IMR-90 (cell line): ENCODE data around the gene ATP10A. TPM values are rescaled to one million over a fixed set of nuclear protein-coding genes. Genes with fewer than 3 reads are reported as not detected.

Source experiments
- ATAC-seq: fragments of 200-7000 bp; cut with Tn5 transposase; 2 replicates; pipeline ENCODE4 v1.9.1; 2020; ENCODE audit warnings: low read depth, mild to moderate bottlenecking, moderate library complexity
- BruUV-seq: library from RNA; stranded (reverse); fragments of 400-500 nt; replicated peaks from 2 replicates; lab custom pipeline; 2021; lab: Mats Ljungman, UMichigan
- CTCF ChIA-PET: fragments of 300-600 bp; formaldehyde crosslinking; extraction: SDS; loops from one replicate; lab custom pipeline; 2021; ENCODE audit warnings: antibody characterized with exemption; lab: Yijun Ruan, JAX
- POLR2A ChIA-PET: fragments of 300-600 bp; sonication (Branson Sonifier 250); formaldehyde crosslinking; loops from one replicate; lab custom pipeline; 2022; ENCODE audit warnings: antibody characterized with exemption; ENCODE audit not compliant: unreplicated experiment; lab: Charles Lee
- DNase-seq: peaks from one replicate; pipeline ENCODE4 v3.0.0; 2013
- H2AFZ ChIP-seq: replicated peaks from 2 replicates; pipeline ENCODE3; 2013; ENCODE audit warnings: low read length, mild to moderate bottlenecking; ENCODE audit not compliant: poor library complexity
- H2AK5ac ChIP-seq: 2 replicates; pipeline ENCODE4 v1.6.1; 2013; ENCODE audit warnings: low read depth, low read length, inconsistent platforms
- H2AK9ac ChIP-seq: replicated peaks from 2 replicates; pipeline ENCODE3; 2013; ENCODE audit warnings: mild to moderate bottlenecking, low read depth, low read length, moderate library complexity; ENCODE audit not compliant: poor library complexity
- H2BK120ac ChIP-seq: 2 replicates; pipeline ENCODE4 v1.6.1; 2013; ENCODE audit warnings: low read depth, low read length, inconsistent platforms
- H2BK15ac ChIP-seq: 3 replicates; pipeline ENCODE4 v1.6.1; 2013; ENCODE audit warnings: low read depth, low read length, inconsistent platforms
- H2BK20ac ChIP-seq: 2 replicates; pipeline ENCODE4 v1.6.1; 2013; ENCODE audit warnings: low read depth, mild to moderate bottlenecking, inconsistent platforms, low read length, moderate library complexity
- H2BK5ac ChIP-seq: 2 replicates; pipeline ENCODE4 v1.6.1; 2013; ENCODE audit warnings: mild to moderate bottlenecking, low read depth, low read length, inconsistent platforms; ENCODE audit not compliant: poor library complexity, severe bottlenecking
- H3K14ac ChIP-seq: replicated peaks from 2 replicates; pipeline ENCODE4 v1.6.1; 2013; ENCODE audit warnings: low read depth, low read length, inconsistent platforms
- H3K18ac ChIP-seq: 2 replicates; pipeline ENCODE4 v1.6.1; 2013; ENCODE audit warnings: low read depth, low read length, control low read depth
- H3K23ac ChIP-seq: 2 replicates; pipeline ENCODE4 v1.6.1; 2013; ENCODE audit warnings: low read depth, low read length, inconsistent platforms
- H3K27ac ChIP-seq: 2 replicates; pipeline ENCODE4 v1.5.1; 2013; ENCODE audit warnings: mild to moderate bottlenecking, control low read depth, low read length; ENCODE audit not compliant: insufficient read depth
- H3K27me3 ChIP-seq: 2 replicates; pipeline ENCODE4 v1.6.1; 2013; ENCODE audit warnings: low read length; ENCODE audit not compliant: control insufficient read depth, insufficient read depth
- H3K36me3 ChIP-seq: 2 replicates; pipeline ENCODE4 v1.6.1; 2013; ENCODE audit warnings: low read length, mixed read lengths; ENCODE audit not compliant: control insufficient read depth, insufficient read depth
- H3K4ac ChIP-seq: 2 replicates; pipeline ENCODE4 v1.6.1; 2013; ENCODE audit warnings: low read depth, low read length, inconsistent platforms
- H3K4me1 ChIP-seq: 2 replicates; pipeline ENCODE4 v1.6.1; 2013; ENCODE audit warnings: low read length, mixed read lengths; ENCODE audit not compliant: control insufficient read depth, insufficient read depth
- H3K4me2 ChIP-seq: 2 replicates; pipeline ENCODE4 v1.6.1; 2013; ENCODE audit warnings: low read depth, mild to moderate bottlenecking, control low read depth, low read length, moderate library complexity
- H3K4me3 ChIP-seq: 2 replicates; pipeline ENCODE4 v1.5.1; 2013; ENCODE audit warnings: low read depth, mild to moderate bottlenecking, control low read depth, low read length, moderate library complexity; ENCODE audit not compliant: insufficient read depth
- H3K56ac ChIP-seq: 2 replicates; pipeline ENCODE4 v1.6.1; 2013; ENCODE audit warnings: low read length, inconsistent platforms; ENCODE audit not compliant: insufficient read depth; ENCODE audit errors: extremely low read depth
- H3K79me1 ChIP-seq, 2 experiments: 2 replicates each; pipeline ENCODE4 v1.6.1; 2013; ENCODE audit warnings: low read length in 2 of 2, inconsistent platforms in 1 of 2, low read depth in 1 of 2
- H3K9ac ChIP-seq: 2 replicates; pipeline ENCODE4 v1.6.1; 2013; ENCODE audit warnings: low read depth, low read length, control low read depth
- H3K9me1 ChIP-seq: 2 replicates; pipeline ENCODE4 v1.6.1; 2013; ENCODE audit warnings: low read length, inconsistent platforms; ENCODE audit not compliant: insufficient read depth
- H3K9me3 ChIP-seq: 2 replicates; pipeline ENCODE4 v1.6.1; 2013; ENCODE audit warnings: low read length; ENCODE audit not compliant: control insufficient read depth, insufficient read depth
- H4K20me1 ChIP-seq: 2 replicates; pipeline ENCODE4 v1.6.1; 2013; ENCODE audit warnings: low read length, inconsistent platforms; ENCODE audit not compliant: insufficient read depth
- H4K5ac ChIP-seq: 2 replicates; pipeline ENCODE4 v1.6.1; 2013; ENCODE audit warnings: mild to moderate bottlenecking, low read depth, low read length, control low read depth
- H4K8ac ChIP-seq, 2 experiments: 2 replicates each; pipeline ENCODE4 v1.6.1; 2013; ENCODE audit warnings: low read depth in 2 of 2, low read length in 2 of 2, control low read depth in 1 of 2, inconsistent platforms in 1 of 2
- H4K91ac ChIP-seq: 2 replicates; pipeline ENCODE4 v1.6.1; 2013; ENCODE audit warnings: low read depth, low read length, inconsistent platforms; ENCODE audit not compliant: insufficient read depth
- BHLHE40 ChIP-seq: fragments of 150-350 bp; IDR thresholded peaks from 2 replicates; pipeline ENCODE4 v1.6.1; 2016; ENCODE audit warnings: mild to moderate bottlenecking, low read depth, low read length
- CHD1 ChIP-seq: IDR thresholded peaks from 2 replicates; pipeline ENCODE4 v1.6.1; 2012; ENCODE audit warnings: low read depth, low read length, improper control_type of control experiment
- CTCF ChIP-seq: conservative IDR thresholded peaks from 2 replicates; pipeline ENCODE4 v1.5.1; 2012; ENCODE audit warnings: mild to moderate bottlenecking, low read depth, low read length, improper control_type of control experiment
- FOS ChIP-seq: fragments of 150-350 bp; IDR thresholded peaks from 2 replicates; pipeline ENCODE4 v1.6.1; 2016; ENCODE audit warnings: low read depth, low read length
- MAFK ChIP-seq: IDR thresholded peaks from 2 replicates; pipeline ENCODE4 v1.6.1; 2012; ENCODE audit warnings: low read depth, low read length, improper control_type of control experiment
- MAZ ChIP-seq: IDR thresholded peaks from 2 replicates; pipeline ENCODE4 v1.6.1; 2012; ENCODE audit warnings: low read depth, mild to moderate bottlenecking, low read length, improper control_type of control experiment, moderate library complexity, borderline replicate concordance
- MXI1 ChIP-seq: IDR thresholded peaks from 2 replicates; pipeline ENCODE4 v1.6.1; 2012; ENCODE audit warnings: low read depth, mild to moderate bottlenecking, low read length, moderate library complexity, borderline replicate concordance
- NFE2L2 ChIP-seq: fragments of 150-350 bp; IDR thresholded peaks from 2 replicates; pipeline ENCODE4 v1.6.1; 2016; ENCODE audit warnings: low read depth, mild to moderate bottlenecking, low read length
- POLR2A ChIP-seq: IDR thresholded peaks from 2 replicates; pipeline ENCODE4 v1.6.1; 2012; ENCODE audit warnings: mild to moderate bottlenecking, low read depth, low read length
- RAD21 ChIP-seq: IDR thresholded peaks from 2 replicates; pipeline ENCODE4 v1.6.1; 2012; ENCODE audit warnings: low read length, improper control_type of control experiment
- RCOR1 ChIP-seq: IDR thresholded peaks from 2 replicates; pipeline ENCODE4 v1.6.1; 2012; ENCODE audit warnings: mild to moderate bottlenecking, low read length, improper control_type of control experiment; ENCODE audit not compliant: insufficient replicate concordance
- RFX5 ChIP-seq: IDR thresholded peaks from 2 replicates; pipeline ENCODE4 v1.8.0; 2012; ENCODE audit warnings: low read depth, mild to moderate bottlenecking, low read length, moderate library complexity
- SMC3 ChIP-seq: fragments of 150-350 bp; IDR thresholded peaks from 2 replicates; pipeline ENCODE4 v1.6.1; 2016; ENCODE audit warnings: low read depth, mild to moderate bottlenecking, antibody characterized with exemption, low read length, moderate library complexity
- USF2 ChIP-seq: fragments of 150-350 bp; IDR thresholded peaks from 2 replicates; pipeline ENCODE4 v1.6.1; 2017; ENCODE audit warnings: mild to moderate bottlenecking, antibody characterized with exemption, low read length, low read depth
- WGBS, 2 experiments: methylation state at CpG; one replicate each; pipeline versions ENCODE4 v1.1.5 to v1.1.7; 2013; ENCODE audit warnings: missing lambda C conversion rate in 2 of 2; ENCODE audit not compliant: insufficient read length in 1 of 2; ENCODE audit errors: extremely low coverage in 2 of 2; 5-methylcytosine and 5-hydroxymethylcytosine counted together
- dilution Hi-C: fragments of 300-500 bp; cut with HindIII; formaldehyde crosslinking; loops from one replicate; pipeline ENCODE4 v1.14.3; 2018; ENCODE audit warnings: low sequenced_read_pairs; ENCODE audit not compliant: unreplicated experiment
- in situ Hi-C: fragments of 300-500 bp; cut with MboI; formaldehyde crosslinking; loops from 3 replicates; pipeline ENCODE4 v1.14.3; 2019; ENCODE audit warnings: low sequenced_read_pairs, inconsistent platforms, mixed read lengths
- intact Hi-C: fragments of 100-400 bp; cut with micrococcal nuclease; formaldehyde crosslinking; loops from 2 replicates; pipeline ENCODE4 v1.10.0; 2022
- polyA plus RNA-seq, 3 experiments: library from polyadenylated mRNA; depleted of rRNA; stranded (reverse); fragments of >200 nt; gene quantifications; 2 replicates each; pipeline ENCODE4 v1.2.3, GENCODE V29; 2012; ENCODE audit warnings: low replicate concordance in 1 of 3
- total RNA-seq: library from RNA; depleted of rRNA; stranded (reverse); fragments of >200 nt; gene quantifications from 2 replicates; pipeline ENCODE4 v1.2.3, GENCODE V29; 2012

Gene ATP10A
- total and polyA plus RNA-seq, 2 of the 4 experiments (the other 2 are of a cell fraction), result 13.8 to 16.0 TPM

GRCh38 chr15:25679964-25680685 is 183.0 kb downstream of the ATP10A start:
- Histone ChIP-seq H3K4ac (no peak overlapping the region), H3K9ac (no peak overlapping the region), H3K4me2 (no peak overlapping the region), H4K5ac (no peak overlapping the region), H3K4me3 (no peak overlapping the region), H3K9me3 (no peaks in the 10 kb centered on the region), H3K14ac (no peak overlapping the region), H3K4me1 (peaks cover 3% of the 10 kb centered on the region), H2BK15ac (no peak overlapping the region), H2BK20ac (no peak overlapping the region), H2AK5ac (no peak overlapping the region), H3K23ac (no peak overlapping the region), H2BK120ac (no peak overlapping the region), H3K36me3 (peaks cover 16% of the 10 kb centered on the region; the same call in 1 of the 2 replicates), H3K27ac (no peak overlapping the region), H4K20me1 (no peaks in the 10 kb centered on the region), H2AK9ac (peak overlapping the region; percentile 42), H4K8ac (no peak overlapping the region), H3K56ac (no peak overlapping the region), H2AFZ (no peak overlapping the region), H3K79me1 (0 out of 4 replicates have a peak, but pooled peaks cover 0 to 5% of the 10 kb centered on the region in 2 experiments), H3K9me1 (peaks cover 11% of the 10 kb centered on the region; the same call in 1 of the 2 replicates), H3K18ac (no peak overlapping the region), H3K27me3 (no peaks in the 10 kb centered on the region), H2BK5ac (no peak overlapping the region), H4K91ac (no peak overlapping the region)
- ChIA-PET POLR2A (no interaction called here), CTCF (no interaction called here)
- in situ Hi-C loops, result no loop called here
- dilution Hi-C loops, result no loop called here
- ATAC-seq (no peak), DNase-seq (no peak)
- intact Hi-C loops, result loop anchor here (1.0 kb wide), 1 partner anchor 25 kb away; no protein-coding TSS in a partner anchor
- whole genome bisulfite sequencing, 2 experiments, result 92% methylated on average over 9 of the region's 25 CpGs; no CpG with 5 or more reads in 1 of the 2 experiments
- TF ChIP-seq BHLHE40 (no peak), POLR2A (no peak), RAD21 (no peak), CHD1 (no peak), RFX5 (no peak), SMC3 (no peak), USF2 (no peak), MAZ (no peak), RCOR1 (no peak), NFE2L2 (no peak), CTCF (no peak), MXI1 (no peak), FOS (no peak), MAFK (no peak)
- BruUV-seq, result no TSS peak
